IMR-90 (cell line): ENCODE data around the gene ZDHHC17. TPM values are rescaled to one million over a fixed set of nuclear protein-coding genes. Genes with fewer than 3 reads are reported as not detected.
A peak's percentile ranks its signal among the peaks of the same experiment; 100 is the strongest.

Experiments used
- ATAC-seq: fragments of 200-7000 bp; cut with Tn5 transposase; 2 replicates; pipeline ENCODE4 v1.9.1; 2020; ENCODE audit warnings: low read depth, mild to moderate bottlenecking, moderate library complexity
- BruUV-seq: library from RNA; stranded (reverse); fragments of 400-500 nt; replicated peaks from 2 replicates; lab custom pipeline; 2021; lab: Mats Ljungman, UMichigan
- CTCF ChIA-PET: fragments of 300-600 bp; formaldehyde crosslinking; extraction: SDS; loops from one replicate; lab custom pipeline; 2021; ENCODE audit warnings: antibody characterized with exemption; lab: Yijun Ruan, JAX
- POLR2A ChIA-PET: fragments of 300-600 bp; sonication (Branson Sonifier 250); formaldehyde crosslinking; loops from one replicate; lab custom pipeline; 2022; ENCODE audit warnings: antibody characterized with exemption; ENCODE audit not compliant: unreplicated experiment; lab: Charles Lee
- DNase-seq: peaks from one replicate; pipeline ENCODE4 v3.0.0; 2013
- H2AFZ ChIP-seq: replicated peaks from 2 replicates; pipeline ENCODE3; 2013; ENCODE audit warnings: low read length, mild to moderate bottlenecking; ENCODE audit not compliant: poor library complexity
- H2AK5ac ChIP-seq: 2 replicates; pipeline ENCODE4 v1.6.1; 2013; ENCODE audit warnings: low read depth, low read length, inconsistent platforms
- H2AK9ac ChIP-seq: replicated peaks from 2 replicates; pipeline ENCODE3; 2013; ENCODE audit warnings: mild to moderate bottlenecking, low read depth, low read length, moderate library complexity; ENCODE audit not compliant: poor library complexity
- H2BK120ac ChIP-seq: 2 replicates; pipeline ENCODE4 v1.6.1; 2013; ENCODE audit warnings: low read depth, low read length, inconsistent platforms
- H2BK15ac ChIP-seq: 3 replicates; pipeline ENCODE4 v1.6.1; 2013; ENCODE audit warnings: low read depth, low read length, inconsistent platforms
- H2BK20ac ChIP-seq: 2 replicates; pipeline ENCODE4 v1.6.1; 2013; ENCODE audit warnings: low read depth, mild to moderate bottlenecking, inconsistent platforms, low read length, moderate library complexity
- H2BK5ac ChIP-seq: 2 replicates; pipeline ENCODE4 v1.6.1; 2013; ENCODE audit warnings: mild to moderate bottlenecking, low read depth, low read length, inconsistent platforms; ENCODE audit not compliant: poor library complexity, severe bottlenecking
- H3K14ac ChIP-seq: replicated peaks from 2 replicates; pipeline ENCODE4 v1.6.1; 2013; ENCODE audit warnings: low read depth, low read length, inconsistent platforms
- H3K18ac ChIP-seq: 2 replicates; pipeline ENCODE4 v1.6.1; 2013; ENCODE audit warnings: low read depth, low read length, control low read depth
- H3K23ac ChIP-seq: 2 replicates; pipeline ENCODE4 v1.6.1; 2013; ENCODE audit warnings: low read depth, low read length, inconsistent platforms
- H3K27ac ChIP-seq: 2 replicates; pipeline ENCODE4 v1.5.1; 2013; ENCODE audit warnings: mild to moderate bottlenecking, control low read depth, low read length; ENCODE audit not compliant: insufficient read depth
- H3K27me3 ChIP-seq: 2 replicates; pipeline ENCODE4 v1.6.1; 2013; ENCODE audit warnings: low read length; ENCODE audit not compliant: control insufficient read depth, insufficient read depth
- H3K36me3 ChIP-seq: 2 replicates; pipeline ENCODE4 v1.6.1; 2013; ENCODE audit warnings: low read length, mixed read lengths; ENCODE audit not compliant: control insufficient read depth, insufficient read depth
- H3K4ac ChIP-seq: 2 replicates; pipeline ENCODE4 v1.6.1; 2013; ENCODE audit warnings: low read depth, low read length, inconsistent platforms
- H3K4me1 ChIP-seq: 2 replicates; pipeline ENCODE4 v1.6.1; 2013; ENCODE audit warnings: low read length, mixed read lengths; ENCODE audit not compliant: control insufficient read depth, insufficient read depth
- H3K4me2 ChIP-seq: 2 replicates; pipeline ENCODE4 v1.6.1; 2013; ENCODE audit warnings: low read depth, mild to moderate bottlenecking, control low read depth, low read length, moderate library complexity
- H3K4me3 ChIP-seq: 2 replicates; pipeline ENCODE4 v1.5.1; 2013; ENCODE audit warnings: low read depth, mild to moderate bottlenecking, control low read depth, low read length, moderate library complexity; ENCODE audit not compliant: insufficient read depth
- H3K56ac ChIP-seq: 2 replicates; pipeline ENCODE4 v1.6.1; 2013; ENCODE audit warnings: low read length, inconsistent platforms; ENCODE audit not compliant: insufficient read depth; ENCODE audit errors: extremely low read depth
- H3K79me1 ChIP-seq, 2 experiments: 2 replicates each; pipeline ENCODE4 v1.6.1; 2013; ENCODE audit warnings: low read length in 2 of 2, inconsistent platforms in 1 of 2, low read depth in 1 of 2
- H3K9ac ChIP-seq: 2 replicates; pipeline ENCODE4 v1.6.1; 2013; ENCODE audit warnings: low read depth, low read length, control low read depth
- H3K9me1 ChIP-seq: 2 replicates; pipeline ENCODE4 v1.6.1; 2013; ENCODE audit warnings: low read length, inconsistent platforms; ENCODE audit not compliant: insufficient read depth
- H3K9me3 ChIP-seq: 2 replicates; pipeline ENCODE4 v1.6.1; 2013; ENCODE audit warnings: low read length; ENCODE audit not compliant: control insufficient read depth, insufficient read depth
- H4K20me1 ChIP-seq: 2 replicates; pipeline ENCODE4 v1.6.1; 2013; ENCODE audit warnings: low read length, inconsistent platforms; ENCODE audit not compliant: insufficient read depth
- H4K5ac ChIP-seq: 2 replicates; pipeline ENCODE4 v1.6.1; 2013; ENCODE audit warnings: mild to moderate bottlenecking, low read depth, low read length, control low read depth
- H4K8ac ChIP-seq, 2 experiments: 2 replicates each; pipeline ENCODE4 v1.6.1; 2013; ENCODE audit warnings: low read depth in 2 of 2, low read length in 2 of 2, control low read depth in 1 of 2, inconsistent platforms in 1 of 2
- H4K91ac ChIP-seq: 2 replicates; pipeline ENCODE4 v1.6.1; 2013; ENCODE audit warnings: low read depth, low read length, inconsistent platforms; ENCODE audit not compliant: insufficient read depth
- BHLHE40 ChIP-seq: fragments of 150-350 bp; IDR thresholded peaks from 2 replicates; pipeline ENCODE4 v1.6.1; 2016; ENCODE audit warnings: mild to moderate bottlenecking, low read depth, low read length
- CEBPB ChIP-seq: IDR thresholded peaks from 2 replicates; pipeline ENCODE4 v1.6.1; 2012; ENCODE audit warnings: low read depth, low read length, improper control_type of control experiment
- CHD1 ChIP-seq: IDR thresholded peaks from 2 replicates; pipeline ENCODE4 v1.6.1; 2012; ENCODE audit warnings: low read depth, low read length, improper control_type of control experiment
- CTCF ChIP-seq: conservative IDR thresholded peaks from 2 replicates; pipeline ENCODE4 v1.5.1; 2012; ENCODE audit warnings: mild to moderate bottlenecking, low read depth, low read length, improper control_type of control experiment
- ELK1 ChIP-seq: fragments of 150-350 bp; IDR thresholded peaks from 2 replicates; pipeline ENCODE4 v1.6.1; 2016; ENCODE audit warnings: low read depth, mild to moderate bottlenecking, low read length, moderate library complexity, borderline replicate concordance
- POLR2A ChIP-seq: IDR thresholded peaks from 2 replicates; pipeline ENCODE4 v1.6.1; 2012; ENCODE audit warnings: mild to moderate bottlenecking, low read depth, low read length
- RCOR1 ChIP-seq: IDR thresholded peaks from 2 replicates; pipeline ENCODE4 v1.6.1; 2012; ENCODE audit warnings: mild to moderate bottlenecking, low read length, improper control_type of control experiment; ENCODE audit not compliant: insufficient replicate concordance
- RFX5 ChIP-seq: IDR thresholded peaks from 2 replicates; pipeline ENCODE4 v1.8.0; 2012; ENCODE audit warnings: low read depth, mild to moderate bottlenecking, low read length, moderate library complexity
- SMC3 ChIP-seq: fragments of 150-350 bp; IDR thresholded peaks from 2 replicates; pipeline ENCODE4 v1.6.1; 2016; ENCODE audit warnings: low read depth, mild to moderate bottlenecking, antibody characterized with exemption, low read length, moderate library complexity
- WGBS, 2 experiments: methylation state at CpG; one replicate each; pipeline versions ENCODE4 v1.1.5 to v1.1.7; 2013; ENCODE audit warnings: missing lambda C conversion rate in 2 of 2; ENCODE audit not compliant: insufficient read length in 1 of 2; ENCODE audit errors: extremely low coverage in 2 of 2; 5-methylcytosine and 5-hydroxymethylcytosine counted together
- dilution Hi-C: fragments of 300-500 bp; cut with HindIII; formaldehyde crosslinking; loops from one replicate; pipeline ENCODE4 v1.14.3; 2018; ENCODE audit warnings: low sequenced_read_pairs; ENCODE audit not compliant: unreplicated experiment
- in situ Hi-C: fragments of 300-500 bp; cut with MboI; formaldehyde crosslinking; loops from 3 replicates; pipeline ENCODE4 v1.14.3; 2019; ENCODE audit warnings: low sequenced_read_pairs, inconsistent platforms, mixed read lengths
- intact Hi-C: fragments of 100-400 bp; cut with micrococcal nuclease; formaldehyde crosslinking; loops from 2 replicates; pipeline ENCODE4 v1.10.0; 2022
- polyA plus RNA-seq, 3 experiments: library from polyadenylated mRNA; depleted of rRNA; stranded (reverse); fragments of >200 nt; gene quantifications; 2 replicates each; pipeline ENCODE4 v1.2.3, GENCODE V29; 2012; ENCODE audit warnings: low replicate concordance in 1 of 3
- total RNA-seq: library from RNA; depleted of rRNA; stranded (reverse); fragments of >200 nt; gene quantifications from 2 replicates; pipeline ENCODE4 v1.2.3, GENCODE V29; 2012

The ZDHHC17 gene
- total and polyA plus RNA-seq, 2 of the 4 experiments (the other 2 are of a cell fraction), result 23.3 to 125 TPM

GRCh38 chr12:76811976-76812375 is 48.1 kb downstream of the ZDHHC17 start:
- CTCF ChIA-PET, result interaction anchor here (1.2 kb wide), 1 partner anchor 9 kb away, joined by 4 read pairs; no protein-coding TSS in a partner anchor
- no peaks in the 10 kb centered on the region for H3K4me1 ChIP-seq
- peaks cover 4% of the 10 kb centered on the region for H3K36me3 ChIP-seq
- no peaks in the 10 kb centered on the region for H3K9me1 ChIP-seq
- TF ChIP-seq SMC3, result no peak
- no peak for TF ChIP-seq POLR2A
- no peak for TF ChIP-seq CHD1
- no peak for TF ChIP-seq ELK1
- TF ChIP-seq RFX5, result no peak
- no peak for TF ChIP-seq BHLHE40
- no peak for TF ChIP-seq CTCF
- no peak for TF ChIP-seq RCOR1
- peak; percentile 41 for TF ChIP-seq CEBPB
- H3K4ac ChIP-seq, result no peak overlapping the region
- dilution Hi-C loops (no loop called here), intact Hi-C loops (no loop called here), in situ Hi-C loops (no loop called here)
- no peak overlapping the region for H3K23ac ChIP-seq
- H3K9me3 ChIP-seq, result no peaks in the 10 kb centered on the region
- H3K56ac ChIP-seq, result no peak overlapping the region
- no peak overlapping the region for H3K14ac ChIP-seq
- DNase-seq (no peak), ATAC-seq (no peak)
- H2AK9ac ChIP-seq, result no peak overlapping the region
- no TSS peak for BruUV-seq
- no peak overlapping the region for H2BK5ac ChIP-seq
- no peak overlapping the region for H3K9ac ChIP-seq
- no peak overlapping the region for H3K4me3 ChIP-seq
- POLR2A ChIA-PET, result no interaction called here
- no peak overlapping the region for H4K8ac ChIP-seq
- H3K27ac ChIP-seq, result no peak overlapping the region
- H2AK5ac ChIP-seq, result no peak overlapping the region
- no peaks in the 10 kb centered on the region for H4K20me1 ChIP-seq
- no peak overlapping the region for H4K5ac ChIP-seq
- no peak overlapping the region for H3K4me2 ChIP-seq
- no peak overlapping the region for H2BK15ac ChIP-seq
- no peak overlapping the region for H4K91ac ChIP-seq
- H3K18ac ChIP-seq, result no peak overlapping the region
- no peak overlapping the region for H2BK120ac ChIP-seq
- H2AFZ ChIP-seq, result no peak overlapping the region
- no peaks in the 10 kb centered on the region for H3K27me3 ChIP-seq
- no peak overlapping the region for H2BK20ac ChIP-seq
- WGBS, 2 experiments, result no CpG with 5 or more reads among the region's 1 CpG
- H3K79me1 ChIP-seq, result peaks cover 6 to 10% of the 10 kb centered on the region in 2 experiments; a peak in 3 of 4 replicates
